AG20443 (cell line): ENCODE data around the gene VPS13C.

ENCODE experiments used
- DNase-seq: peaks from one replicate; pipeline ENCODE4 v3.0.0; 2012; ENCODE audit warnings: low spot score, mixed read lengths

Gene VPS13C

DNA sequence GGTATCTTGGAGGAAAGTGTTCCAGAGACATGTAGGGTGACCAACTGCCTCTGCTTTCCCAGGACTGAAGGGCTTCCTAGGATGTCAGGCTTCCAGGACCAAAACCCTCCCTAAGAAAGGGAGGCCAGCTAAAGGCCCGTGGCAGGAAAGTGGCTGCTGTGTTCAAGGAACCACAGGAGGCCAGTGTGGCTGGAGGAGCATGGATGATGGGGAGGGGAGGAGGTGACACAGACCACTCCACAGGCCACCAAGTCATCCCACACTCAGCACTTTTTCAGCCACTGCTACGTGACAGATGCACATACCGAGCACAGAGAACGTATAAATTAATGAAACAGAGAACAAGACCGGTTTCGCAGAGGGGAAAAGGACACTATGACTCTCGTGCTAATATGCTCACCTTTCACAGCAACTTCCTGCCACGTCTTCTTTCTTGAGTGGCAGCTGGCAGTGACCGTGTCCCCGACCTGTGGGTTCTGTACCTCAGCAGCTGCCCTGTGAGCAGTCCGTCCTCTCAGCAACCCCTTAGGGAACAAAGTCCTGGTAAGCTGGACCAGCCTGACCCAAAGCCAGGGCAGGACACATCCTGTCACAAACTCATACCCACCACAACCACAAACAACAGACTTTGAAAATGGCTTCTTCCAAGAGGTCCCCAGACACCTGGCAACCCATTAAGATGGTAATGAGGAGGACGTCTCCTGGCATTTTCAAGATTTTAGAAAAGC lies 244.7 kb downstream of the VPS13C start:
- no peak for DNase-seq

DNA sequence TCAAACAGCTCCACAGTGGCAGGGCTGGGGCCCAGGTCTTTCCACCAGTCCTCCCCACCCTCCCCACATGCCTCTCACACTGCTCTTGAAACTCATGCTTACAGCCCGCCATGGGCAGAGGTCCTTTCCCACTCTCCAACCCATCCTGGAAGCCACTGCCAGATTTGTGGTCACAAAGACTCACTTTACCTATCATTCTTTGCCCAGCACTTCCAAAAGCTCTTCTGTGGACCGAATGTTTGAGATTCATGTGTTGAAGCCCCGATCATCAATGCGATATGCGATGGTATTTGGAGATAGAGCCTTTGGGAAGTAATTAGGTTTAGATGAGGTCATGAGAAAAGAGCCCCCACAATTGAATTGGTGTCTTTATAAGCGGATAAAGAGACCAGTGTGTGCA lies 247.8 kb downstream of the VPS13C start:
- DNase-seq: no peak

DNA sequence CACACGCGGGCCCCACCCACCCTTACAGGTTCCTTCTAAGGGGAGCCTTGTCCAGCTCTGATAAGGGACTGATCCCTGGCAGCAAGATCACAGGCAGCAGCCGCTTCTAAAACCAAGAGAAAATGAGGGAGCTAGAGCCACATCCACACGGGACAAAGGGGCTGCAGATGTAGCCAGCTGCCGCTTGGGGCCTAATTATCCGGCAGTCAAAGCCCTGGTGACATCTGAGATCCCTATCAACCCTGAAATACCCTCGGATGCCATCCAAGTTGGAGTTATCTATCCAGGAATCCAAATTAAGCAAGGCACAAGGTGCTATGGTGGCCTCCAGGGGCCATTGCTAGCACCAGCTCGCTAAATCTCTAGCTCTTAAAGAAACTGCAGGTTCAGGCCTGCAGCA lies 248.3 kb downstream of the VPS13C start:
- no peak for DNase-seq

DNA sequence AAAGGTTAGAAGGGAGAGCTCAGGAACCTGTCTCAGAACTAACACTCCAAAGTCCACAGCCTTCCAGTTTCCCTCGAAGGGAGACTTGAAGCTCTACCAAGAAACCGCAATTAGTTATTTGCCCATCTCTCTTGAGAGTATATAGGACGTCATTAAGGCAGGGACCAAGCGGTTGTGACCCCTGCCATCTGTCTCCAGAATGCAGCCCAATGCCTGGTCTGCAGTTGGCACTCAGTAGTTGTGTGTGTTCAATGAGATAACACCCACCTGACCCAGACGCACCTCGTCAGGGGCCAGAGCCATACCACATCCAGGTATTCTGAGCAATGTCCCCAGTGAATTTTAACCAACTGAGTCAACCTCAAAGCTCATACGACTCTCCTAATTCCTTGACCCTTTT lies 251.0 kb downstream of the VPS13C start:
- no peak for DNase-seq

DNA sequence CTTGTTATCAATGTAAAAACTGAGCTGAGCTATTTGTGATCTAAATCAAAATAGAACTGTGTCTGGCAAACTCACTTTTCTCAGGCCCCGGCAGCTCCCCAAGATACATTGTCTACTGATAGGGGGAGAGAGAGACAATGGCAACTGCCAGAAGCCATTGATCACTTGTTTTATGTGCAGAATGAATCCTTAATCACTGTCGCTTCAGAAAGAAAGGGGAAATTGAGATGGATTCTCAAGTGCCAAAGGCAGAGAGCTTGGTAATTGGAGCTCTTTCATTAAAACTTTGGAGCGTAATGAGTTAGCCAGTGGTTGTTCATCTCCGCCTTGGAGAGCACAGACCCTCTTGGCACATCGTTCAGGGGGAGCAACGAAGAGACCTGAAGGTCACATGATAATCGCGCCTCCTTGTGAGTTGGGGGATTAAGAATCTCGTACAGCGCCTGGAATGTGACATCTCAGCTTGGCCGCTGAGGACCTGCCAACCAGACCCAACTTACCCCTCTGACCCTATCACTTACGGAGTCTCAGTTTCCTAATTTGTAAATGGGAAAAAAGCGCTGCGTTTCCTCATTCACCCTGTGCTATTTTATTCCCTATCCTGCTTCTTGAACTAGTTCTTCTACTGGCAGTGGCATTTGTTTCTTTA lies 252.8 kb downstream of the VPS13C start:
- DNase-seq: no peak
